B cell (primary cell): ENCODE data around the gene BPIFB2. TPM values are rescaled to one million over a fixed set of nuclear protein-coding genes. Genes with fewer than 3 reads are reported as not detected.

ENCODE experiments used
- ATAC-seq: fragments of 200-7000 bp; cut with Tn5 transposase; one replicate; pipeline ENCODE4 v1.10.0; 2021; ENCODE audit warnings: low read depth, mild to moderate bottlenecking, moderate number of reproducible peaks, moderate library complexity
- CTCF ChIA-PET: fragments of 350-600 bp; sonication (Branson Sonifier 250); formaldehyde crosslinking; loops from one replicate; lab custom pipeline; 2021; ENCODE audit warnings: antibody characterized with exemption, inconsistent platforms; lab: Charles Lee
- POLR2A ChIA-PET: fragments of 350-600 bp; sonication (Branson Sonifier 250); formaldehyde crosslinking; loops from one replicate; lab custom pipeline; 2021; ENCODE audit warnings: antibody characterized with exemption; lab: Charles Lee
- DNase-seq: peaks from one replicate; pipeline ENCODE4 v3.0.0; 2013
- H2AFZ ChIP-seq: 2 replicates; pipeline ENCODE4 v1.6.1; 2012; ENCODE audit warnings: mild to moderate bottlenecking, low read depth, low read length; ENCODE audit not compliant: insufficient read depth, poor library complexity, severe bottlenecking
- H3K27ac ChIP-seq, 2 donors: 1 replicate in 1 of 2; 2 replicates in 1 of 2; pipeline ENCODE4 v1.5.1; 2012 to 2013; ENCODE audit warnings: low read length in 2 of 2, mild to moderate bottlenecking in 2 of 2, moderate library complexity in 1 of 2
- H3K27me3 ChIP-seq, 4 experiments: fragments of 200-600 bp in 1 of 4; sonication (generic) in 1 of 4; replicated peaks in 1 of 4; 1 replicate in 2 of 4; 2 replicates in 2 of 4; pipeline versions ENCODE4 v1.6.1 to v1.7.0; 2013 to 2016; ENCODE audit warnings: low read length in 3 of 4, mild to moderate bottlenecking in 2 of 4, mixed read lengths in 1 of 4, moderate library complexity in 1 of 4; ENCODE audit not compliant: insufficient read depth in 4 of 4, control insufficient read depth in 3 of 4; ENCODE audit errors: control extremely low read depth in 1 of 4
- H3K36me3 ChIP-seq, 2 experiments: replicated peaks in 1 of 2; 1 replicate in 1 of 2; 2 replicates in 1 of 2; pipeline versions ENCODE4 v1.6.1 to v1.7.1; 2013; ENCODE audit warnings: low read length in 1 of 2; ENCODE audit not compliant: insufficient read depth in 2 of 2, control insufficient read depth in 1 of 2; ENCODE audit errors: control extremely low read depth in 1 of 2, extremely low read depth in 1 of 2
- H3K4me1 ChIP-seq, 2 donors: fragments of 200-600 bp in 1 of 2; sonication (generic) in 1 of 2; 1 replicate in 1 of 2; 2 replicates in 1 of 2; pipeline versions ENCODE4 v1.5.1 to v1.6.1; 2013 to 2017; ENCODE audit warnings: low read length in 2 of 2; ENCODE audit not compliant: control insufficient read depth in 2 of 2, insufficient read depth in 2 of 2
- H3K4me2 ChIP-seq: replicated peaks from 2 replicates; pipeline ENCODE3; 2012; ENCODE audit warnings: mild to moderate bottlenecking, low read depth, low read length; ENCODE audit not compliant: poor library complexity, severe bottlenecking
- H3K4me3 ChIP-seq, 5 experiments: fragments of 200-600 bp in 1 of 5; sonication (generic) in 1 of 5; 1 replicate in 3 of 5; 2 replicates in 2 of 5; pipeline versions ENCODE4 v1.5.1 to v1.7.0; 2011 to 2016; ENCODE audit warnings: low read length in 4 of 5, mild to moderate bottlenecking in 4 of 5, low read depth in 2 of 5, control low read depth in 1 of 5, moderate library complexity in 1 of 5; ENCODE audit not compliant: insufficient read depth in 1 of 5; ENCODE audit errors: control extremely low read depth in 1 of 5, extremely low read depth in 1 of 5
- H3K79me2 ChIP-seq: fragments of 200-600 bp; sonication (generic); one replicate; pipeline ENCODE4 v1.6.0; 2016; ENCODE audit warnings: low read length; ENCODE audit not compliant: control insufficient read depth, insufficient read depth
- H3K9ac ChIP-seq: fragments of 200-600 bp; sonication (generic); 2 replicates; pipeline ENCODE4 v1.6.1; 2017; ENCODE audit warnings: mild to moderate bottlenecking, low read length, moderate library complexity
- H3K9me3 ChIP-seq, 3 donors: one replicate each; pipeline versions ENCODE4 v1.6.1 to v1.7.1; 2013; ENCODE audit warnings: low read length in 2 of 3; ENCODE audit not compliant: control insufficient read depth in 2 of 3, insufficient read depth in 1 of 3; ENCODE audit errors: control extremely low read depth in 1 of 3
- H4K20me1 ChIP-seq: 2 replicates; pipeline ENCODE4 v1.6.0; 2012; ENCODE audit warnings: mild to moderate bottlenecking, low read length; ENCODE audit not compliant: insufficient read depth, control insufficient read depth, poor library complexity, severe bottlenecking
- H3K27ac Mint-ChIP-seq: one replicate; pipeline ENCODE4 v1.8.0; 2021; ENCODE audit warnings: mixed read lengths
- H3K27me3 Mint-ChIP-seq: one replicate; pipeline ENCODE4 v1.8.0; 2021; ENCODE audit warnings: mixed read lengths
- H3K4me1 Mint-ChIP-seq: one replicate; pipeline ENCODE4 v1.8.0; 2021; ENCODE audit warnings: mixed read lengths
- H3K4me3 Mint-ChIP-seq: one replicate; pipeline ENCODE4 v1.8.0; 2021; ENCODE audit warnings: mixed read lengths
- H3K9me3 Mint-ChIP-seq: one replicate; pipeline ENCODE4 v1.8.0; 2022; ENCODE audit warnings: mixed read lengths; ENCODE audit not compliant: insufficient read depth
- CTCF ChIP-seq: fragments of 200-600 bp; IDR thresholded peaks from one replicate; pipeline ENCODE4 v1.8.0; 2022; ENCODE audit warnings: antibody characterized with exemption, mild to moderate bottlenecking
- EZH2 ChIP-seq: IDR thresholded peaks from 2 replicates; pipeline ENCODE4 v1.6.1; 2012; ENCODE audit warnings: borderline replicate concordance, low read depth, mild to moderate bottlenecking, moderate library complexity, low read length; ENCODE audit not compliant: insufficient read depth, poor library complexity, severe bottlenecking
- WGBS: methylation state at CpG from one replicate; pipeline ENCODE4 v1.1.5; 2013; ENCODE audit warnings: missing lambda C conversion rate; ENCODE audit not compliant: insufficient coverage; 5-methylcytosine and 5-hydroxymethylcytosine counted together
- intact Hi-C: fragments of 100-400 bp; cut with micrococcal nuclease; formaldehyde crosslinking; loops from one replicate; pipeline ENCODE4 v1.10.0; 2022
- polyA plus RNA-seq: library from polyadenylated mRNA; depleted of rRNA; stranded (reverse); fragments of >200 nt; gene quantifications from 2 replicates; pipeline ENCODE4 v1.2.3, GENCODE V29; 2012
- total RNA-seq, 2 donors: library from RNA; stranded (reverse); fragments of 120-200 nt in 1 of 2; gene quantifications; 1 replicate in 1 of 2; 2 replicates in 1 of 2; pipeline versions ENCODE4 v1.2.3 to v1.2.4, GENCODE V29; 2013 to 2022

The BPIFB2 gene
- total and polyA plus RNA-seq, 2 donors (not counting 1 experiment from before 2014, with no cell fraction given): not detected

GRCh38 chr20:32960849-32961731 is 46.4 kb upstream of the BPIFB2 start:
- Mint-ChIP-seq H3K27ac (no peak overlapping the region), H3K27me3 (no peaks in the 10 kb centered on the region)

More at GRCh38 chr20:32960849-32961731, 46.4 kb upstream of the BPIFB2 start:
- DNase-seq: no peak
- Histone ChIP-seq H2AFZ (no peak overlapping the region), H4K20me1 (no peaks in the 10 kb centered on the region), H3K4me3 (no peak overlapping the region), H3K9ac (no peak overlapping the region), H3K36me3 (no peaks in the 10 kb centered on the region), H3K79me2 (no peaks in the 10 kb centered on the region), H3K27me3 (no peaks in the 10 kb centered on the region), H3K4me2 (no peak overlapping the region), H3K4me1 (peaks cover 0 to 5% of the 10 kb centered on the region in 2 donors), H3K27ac (no peak overlapping the region), H3K9me3 (peaks cover 0 to 26% (median 20%) of the 10 kb centered on the region in 3 donors)
- no peak for ATAC-seq
- WGBS: 95% methylated on average over 27 of the region's 28 CpGs
- intact Hi-C loops: no loop called here
- H3K4me3 Mint-ChIP-seq: no peak overlapping the region
- H3K9me3 Mint-ChIP-seq: peaks cover 8% of the 10 kb centered on the region
- ChIA-PET CTCF (no interaction called here), POLR2A (no interaction called here)
- H3K4me1 Mint-ChIP-seq: no peaks in the 10 kb centered on the region
- TF ChIP-seq EZH2 (no peak), CTCF (no peak)
